DMS153 treated with DMSO at 0.1 percent for 48 hours (cell line): Measurements from ENCODE around the gene PRDM2.

Experiments
- DNase-seq: peaks from one replicate; lab custom pipeline; 2025; ENCODE audit not compliant: unreplicated experiment; lab: John Stamatoyannopoulos, UW

Gene PRDM2

GRCh38 chr1:13830616-13831280 lies 130.8 kb downstream of the PRDM2 start:
- DNase-seq = no peak

- DNase-seq = no peak
Observed at GRCh38 chr1:13832100-13832499, 132.1 kb downstream of the PRDM2 start.

DNA sequence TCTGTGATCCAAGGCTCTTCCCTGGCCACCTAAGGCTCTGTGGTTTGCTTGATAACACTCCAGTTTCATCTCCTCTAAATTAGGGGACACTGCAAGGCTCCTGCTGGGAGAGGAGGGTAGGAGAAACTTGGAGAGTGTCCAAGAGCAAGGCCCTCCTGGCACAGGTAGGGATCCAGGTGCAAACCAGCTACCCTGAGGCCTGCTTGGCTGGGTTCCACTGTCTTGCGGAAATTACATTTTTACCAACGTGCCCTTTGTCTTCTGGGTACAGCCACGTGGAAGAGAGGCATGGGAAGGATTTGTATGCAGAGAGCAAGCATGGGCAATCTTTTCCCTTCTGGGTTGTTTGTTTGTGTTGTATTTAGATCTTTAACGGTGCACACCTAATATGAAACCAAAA lies 132.5 kb downstream of the PRDM2 start:
- DNase-seq = peak; percentile 57

GRCh38 chr1:13836136-13836535 lies 136.1 kb downstream of the PRDM2 start:
- no peak for DNase-seq

- DNase-seq = no peak
Observed at GRCh38 chr1:13836631-13837030, 136.6 kb downstream of the PRDM2 start.

DNA sequence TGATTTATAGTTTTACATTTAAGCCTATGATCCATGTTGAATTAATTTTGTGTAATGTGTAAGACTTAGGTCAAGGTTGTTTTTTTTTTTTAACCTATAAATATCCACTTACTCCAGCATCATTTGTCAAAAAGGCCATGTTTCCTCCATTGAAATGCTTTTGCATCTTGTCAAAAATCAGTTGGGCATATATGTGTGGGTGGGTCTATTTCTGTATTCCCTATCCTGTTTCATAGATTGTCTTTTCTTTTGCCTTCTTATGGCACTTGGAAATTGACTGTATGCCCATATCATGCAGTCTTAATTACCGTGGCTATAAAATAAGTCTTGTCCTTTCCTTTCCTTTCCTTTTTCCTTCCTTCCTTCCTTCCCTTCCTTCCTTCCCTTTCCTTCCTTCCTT lies 138.2 kb downstream of the PRDM2 start:
- DNase-seq = no peak

- DNase-seq = no peak
Observed at GRCh38 chr1:13842497-13842896, 142.5 kb downstream of the PRDM2 start.

GRCh38 chr1:13851726-13852125 lies 151.7 kb downstream of the PRDM2 start:
- no peak for DNase-seq

DNA sequence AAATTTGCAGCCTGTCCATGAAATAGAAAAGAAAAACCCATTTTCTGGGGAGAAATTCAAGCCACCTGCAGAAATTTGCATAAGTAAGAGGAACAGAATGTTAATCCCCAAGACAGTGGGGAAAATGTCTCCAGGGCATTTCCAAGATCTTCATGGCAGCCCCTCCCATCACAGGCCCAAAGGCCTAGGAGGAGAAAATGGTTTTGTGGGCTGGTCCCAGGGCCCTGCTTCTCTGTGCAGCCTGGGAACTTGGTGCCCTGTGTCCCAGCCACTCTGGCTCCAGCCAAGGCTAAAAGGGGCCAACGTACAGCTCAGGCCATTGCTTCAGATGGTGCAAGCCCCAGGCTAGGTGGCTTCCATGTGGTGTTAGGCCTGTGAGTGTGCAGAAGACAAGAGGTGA lies 155.6 kb downstream of the PRDM2 start:
- no peak for DNase-seq

DNA sequence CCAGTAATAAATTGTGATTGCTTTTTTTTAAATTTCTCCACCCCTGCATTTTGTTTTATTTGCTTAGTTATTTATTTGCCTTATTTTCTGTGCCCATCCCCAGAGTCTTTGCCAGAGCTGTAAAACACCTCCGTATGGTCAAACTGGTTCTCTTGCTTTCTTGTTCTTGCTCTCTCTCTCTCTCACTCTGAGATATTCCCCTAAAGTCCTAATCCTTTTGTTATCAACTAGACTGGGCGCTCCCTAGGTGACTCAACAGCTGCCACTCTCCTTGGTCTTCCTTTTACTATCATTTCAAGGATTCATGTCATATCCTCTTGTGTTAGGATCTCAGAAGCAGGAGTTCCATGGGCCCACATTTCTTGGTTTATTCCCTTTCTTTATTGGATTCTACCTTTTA lies 160.0 kb downstream of the PRDM2 start:
- no peak for DNase-seq

GRCh38 chr1:13864760-13865159 lies 164.8 kb downstream of the PRDM2 start:
- DNase-seq = no peak

DNA sequence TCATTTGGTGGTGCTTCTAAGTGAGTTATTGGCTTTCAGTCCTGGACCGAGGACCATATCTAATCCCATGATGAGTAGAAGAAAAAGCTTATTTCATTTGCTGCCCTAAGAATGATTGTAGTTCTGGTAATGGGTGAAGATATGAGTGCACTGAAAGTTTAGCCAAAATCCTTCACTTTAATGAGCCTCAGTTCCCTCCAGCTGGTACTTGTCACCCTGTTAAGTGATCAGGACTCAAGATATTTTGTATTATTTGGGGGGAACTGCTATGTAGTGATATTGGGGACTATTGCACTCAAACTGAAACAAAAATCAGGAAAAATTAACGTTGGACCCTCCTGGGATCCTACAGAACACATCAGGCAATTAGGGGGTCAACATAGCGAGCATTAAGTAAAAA lies 165.9 kb downstream of the PRDM2 start:
- no peak for DNase-seq

GRCh38 chr1:13867603-13868002 lies 167.6 kb downstream of the PRDM2 start:
- DNase-seq = no peak

DNA sequence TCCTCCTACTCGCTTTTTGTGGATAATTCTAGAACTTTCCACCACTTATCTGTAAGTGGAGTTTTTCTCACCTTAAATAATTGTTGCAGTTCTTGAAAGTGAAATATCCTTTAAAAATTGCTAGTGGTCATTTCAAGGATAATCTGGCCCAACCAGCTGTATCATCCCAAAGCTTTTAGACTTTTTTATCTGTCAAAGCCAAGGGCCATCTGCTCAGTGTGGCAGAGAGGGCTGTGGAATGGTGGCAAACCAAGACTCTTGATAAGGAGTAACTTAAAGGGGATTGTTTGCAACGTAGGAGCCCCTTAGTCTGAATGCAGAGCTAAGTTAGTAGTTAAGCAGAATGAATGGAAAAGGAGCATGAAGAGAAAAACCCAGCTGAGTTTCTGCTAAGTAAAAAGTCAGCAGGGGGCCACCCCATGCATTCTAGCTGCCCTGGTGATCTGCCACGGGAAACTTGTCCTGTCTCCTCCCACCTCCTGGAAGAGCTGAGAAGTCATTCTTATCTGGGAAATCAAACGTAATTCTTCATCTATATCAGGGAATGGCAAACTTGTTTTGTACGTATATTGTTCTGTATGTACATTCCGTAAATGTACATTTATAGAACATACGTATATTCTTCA lies 169.3 kb downstream of the PRDM2 start:
- DNase-seq = no peak

- DNase-seq = no peak
Observed at GRCh38 chr1:13871413-13871812, 171.4 kb downstream of the PRDM2 start.

DNA sequence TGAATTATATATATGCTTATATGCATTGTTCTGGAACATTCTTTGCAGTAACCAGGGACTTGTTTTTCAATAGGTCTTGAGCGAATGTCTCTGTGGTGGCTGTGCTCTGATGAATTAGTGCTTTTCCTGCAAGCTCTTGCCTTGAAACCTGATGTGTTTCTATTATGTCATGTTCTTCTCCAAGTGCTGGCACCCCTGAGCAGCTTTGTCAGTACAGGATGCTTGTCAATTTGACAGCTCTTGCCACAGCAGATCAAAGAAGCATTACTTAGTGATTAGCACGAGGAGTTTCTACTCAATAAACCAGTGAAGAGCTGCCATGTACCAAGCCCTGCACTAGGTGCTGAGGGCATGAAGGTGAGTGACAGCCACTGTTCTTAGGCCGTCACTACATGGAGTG lies 171.9 kb downstream of the PRDM2 start:
- no peak for DNase-seq

DNA sequence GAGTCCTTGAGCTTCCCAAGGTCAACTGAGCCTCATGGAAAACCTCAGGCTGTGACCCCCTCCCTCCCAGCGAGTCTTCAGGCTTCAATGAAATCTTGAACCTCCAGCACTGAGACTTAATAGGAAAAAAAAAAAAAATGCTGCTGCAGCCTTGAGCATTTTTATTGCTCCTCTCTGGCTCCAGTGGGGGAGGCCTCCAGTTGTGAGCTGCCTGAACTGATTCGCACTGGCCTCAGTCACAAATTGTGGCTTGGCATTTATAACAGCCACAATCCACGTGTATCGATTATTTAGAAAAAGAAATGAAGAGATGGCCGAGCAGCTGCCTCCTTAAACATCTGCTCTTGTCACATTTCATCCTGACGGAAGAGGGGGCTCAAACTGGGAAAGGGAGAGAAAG lies 173.0 kb downstream of the PRDM2 start:
- DNase-seq = no peak
